HL-60 (cell line): ENCODE results near the gene DDX27.

Source experiments
- POLR2AphosphoS5 ChIP-seq: IDR thresholded peaks from 2 replicates; pipeline ENCODE4 v1.6.1; 2012; ENCODE audit warnings: low read depth
- SPI1 ChIP-seq: IDR thresholded peaks from 2 replicates; pipeline ENCODE4 v1.6.1; 2012; ENCODE audit warnings: low read depth, mild to moderate bottlenecking, borderline replicate concordance
- TF ChIP-seq, protein P1 (sequence below): IDR thresholded peaks from one replicate; pipeline ENCODE4 v1.5.1; 2011; ENCODE audit warnings: low read length, control low read depth, inconsistent platforms; ENCODE audit not compliant: insufficient read depth
- TF ChIP-seq, protein P2 (sequence below): IDR thresholded peaks from 2 replicates; pipeline ENCODE4 v1.6.1; 2012; ENCODE audit warnings: low read depth; ENCODE audit not compliant: insufficient replicate concordance

GRCh38 chr20:49267327-49267726 is 48.1 kb downstream of the DDX27 start:
- TF ChIP-seq POLR2AphosphoS5 = no peak
- TF ChIP-seq, protein P1, sequence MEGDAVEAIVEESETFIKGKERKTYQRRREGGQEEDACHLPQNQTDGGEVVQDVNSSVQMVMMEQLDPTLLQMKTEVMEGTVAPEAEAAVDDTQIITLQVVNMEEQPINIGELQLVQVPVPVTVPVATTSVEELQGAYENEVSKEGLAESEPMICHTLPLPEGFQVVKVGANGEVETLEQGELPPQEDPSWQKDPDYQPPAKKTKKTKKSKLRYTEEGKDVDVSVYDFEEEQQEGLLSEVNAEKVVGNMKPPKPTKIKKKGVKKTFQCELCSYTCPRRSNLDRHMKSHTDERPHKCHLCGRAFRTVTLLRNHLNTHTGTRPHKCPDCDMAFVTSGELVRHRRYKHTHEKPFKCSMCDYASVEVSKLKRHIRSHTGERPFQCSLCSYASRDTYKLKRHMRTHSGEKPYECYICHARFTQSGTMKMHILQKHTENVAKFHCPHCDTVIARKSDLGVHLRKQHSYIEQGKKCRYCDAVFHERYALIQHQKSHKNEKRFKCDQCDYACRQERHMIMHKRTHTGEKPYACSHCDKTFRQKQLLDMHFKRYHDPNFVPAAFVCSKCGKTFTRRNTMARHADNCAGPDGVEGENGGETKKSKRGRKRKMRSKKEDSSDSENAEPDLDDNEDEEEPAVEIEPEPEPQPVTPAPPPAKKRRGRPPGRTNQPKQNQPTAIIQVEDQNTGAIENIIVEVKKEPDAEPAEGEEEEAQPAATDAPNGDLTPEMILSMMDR = no peak
- TF ChIP-seq, protein P2, sequence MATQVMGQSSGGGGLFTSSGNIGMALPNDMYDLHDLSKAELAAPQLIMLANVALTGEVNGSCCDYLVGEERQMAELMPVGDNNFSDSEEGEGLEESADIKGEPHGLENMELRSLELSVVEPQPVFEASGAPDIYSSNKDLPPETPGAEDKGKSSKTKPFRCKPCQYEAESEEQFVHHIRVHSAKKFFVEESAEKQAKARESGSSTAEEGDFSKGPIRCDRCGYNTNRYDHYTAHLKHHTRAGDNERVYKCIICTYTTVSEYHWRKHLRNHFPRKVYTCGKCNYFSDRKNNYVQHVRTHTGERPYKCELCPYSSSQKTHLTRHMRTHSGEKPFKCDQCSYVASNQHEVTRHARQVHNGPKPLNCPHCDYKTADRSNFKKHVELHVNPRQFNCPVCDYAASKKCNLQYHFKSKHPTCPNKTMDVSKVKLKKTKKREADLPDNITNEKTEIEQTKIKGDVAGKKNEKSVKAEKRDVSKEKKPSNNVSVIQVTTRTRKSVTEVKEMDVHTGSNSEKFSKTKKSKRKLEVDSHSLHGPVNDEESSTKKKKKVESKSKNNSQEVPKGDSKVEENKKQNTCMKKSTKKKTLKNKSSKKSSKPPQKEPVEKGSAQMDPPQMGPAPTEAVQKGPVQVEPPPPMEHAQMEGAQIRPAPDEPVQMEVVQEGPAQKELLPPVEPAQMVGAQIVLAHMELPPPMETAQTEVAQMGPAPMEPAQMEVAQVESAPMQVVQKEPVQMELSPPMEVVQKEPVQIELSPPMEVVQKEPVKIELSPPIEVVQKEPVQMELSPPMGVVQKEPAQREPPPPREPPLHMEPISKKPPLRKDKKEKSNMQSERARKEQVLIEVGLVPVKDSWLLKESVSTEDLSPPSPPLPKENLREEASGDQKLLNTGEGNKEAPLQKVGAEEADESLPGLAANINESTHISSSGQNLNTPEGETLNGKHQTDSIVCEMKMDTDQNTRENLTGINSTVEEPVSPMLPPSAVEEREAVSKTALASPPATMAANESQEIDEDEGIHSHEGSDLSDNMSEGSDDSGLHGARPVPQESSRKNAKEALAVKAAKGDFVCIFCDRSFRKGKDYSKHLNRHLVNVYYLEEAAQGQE = no peak
- TF ChIP-seq SPI1 = no peak
